Skeletal muscle tissue (tissue), 4 donors: ENCODE results near the gene PLPP2. TPM values are rescaled to one million over a fixed set of nuclear protein-coding genes. Genes with fewer than 3 reads are reported as not detected.

Experiments
- H3K27ac ChIP-seq: one replicate; pipeline ENCODE4 v1.7.0; 2013; ENCODE audit warnings: mild to moderate bottlenecking, low read depth, low read length, inconsistent platforms
- H3K27me3 ChIP-seq, 3 donors: one replicate each; pipeline ENCODE4 v1.7.0; 2013; ENCODE audit warnings: low read length in 3 of 3; ENCODE audit not compliant: control insufficient read depth in 3 of 3, insufficient read depth in 3 of 3
- H3K36me3 ChIP-seq, 3 donors: one replicate each; pipeline ENCODE4 v1.7.0; 2013; ENCODE audit warnings: low read length in 3 of 3; ENCODE audit not compliant: control insufficient read depth in 3 of 3, insufficient read depth in 3 of 3
- H3K4me1 ChIP-seq, 3 donors: one replicate each; pipeline ENCODE4 v1.7.0; 2013; ENCODE audit warnings: low read length in 3 of 3, mild to moderate bottlenecking in 3 of 3; ENCODE audit not compliant: control insufficient read depth in 3 of 3, insufficient read depth in 3 of 3
- H3K4me3 ChIP-seq, 3 donors: one replicate each; pipeline ENCODE4 v1.7.0; 2013; ENCODE audit warnings: low read length in 3 of 3
- H3K9ac ChIP-seq, 3 donors: one replicate each; pipeline ENCODE4 v1.7.0; 2013; ENCODE audit warnings: low read length in 3 of 3, mild to moderate bottlenecking in 3 of 3, moderate library complexity in 2 of 3, low read depth in 1 of 3
- H3K9me3 ChIP-seq, 3 donors: one replicate each; pipeline ENCODE4 v1.7.0; 2013; ENCODE audit warnings: low read length in 3 of 3; ENCODE audit not compliant: control insufficient read depth in 3 of 3
- total RNA-seq: library from RNA; depleted of rRNA; stranded (reverse); fragments of >200 nt; gene quantifications from one replicate; pipeline ENCODE4 v1.2.3, GENCODE V29; 2014
- donor health status: Osteomylitis.

PLPP2 gene
- total RNA-seq, 1 donor from 2014 or later = 1.0 TPM

DNA sequence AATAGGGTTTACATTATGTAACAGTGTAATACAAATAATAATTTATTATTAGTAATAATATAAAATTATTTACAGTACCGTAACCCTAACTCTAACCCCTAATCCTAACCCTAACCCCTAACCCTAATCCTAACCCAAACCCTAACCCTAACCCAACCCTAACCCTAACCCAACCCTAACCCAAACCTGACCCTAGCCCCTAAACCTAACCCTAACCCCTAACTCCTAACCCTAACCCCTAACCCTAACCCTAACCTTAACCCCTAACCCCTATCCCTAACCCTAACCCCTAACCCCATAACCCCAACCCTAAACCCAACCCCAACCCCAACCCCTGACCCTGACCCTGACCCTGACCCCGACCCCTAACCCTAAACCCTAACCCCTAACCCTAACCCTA lies 45.7 kb downstream of the PLPP2 start:
- H3K9ac ChIP-seq = no peak overlapping the region
- H3K4me1 ChIP-seq = no peaks in the 10 kb centered on the region
- H3K9me3 ChIP-seq = no peaks in the 10 kb centered on the region
- no peaks in the 10 kb centered on the region for H3K36me3 ChIP-seq
- H3K27ac ChIP-seq = no peak overlapping the region
- H3K4me3 ChIP-seq = no peak overlapping the region
- H3K27me3 ChIP-seq = no peaks in the 10 kb centered on the region

Other genes starting within 250 kb of the PLPP2 start
- gene OR4F17, start 184.3 kb downstream of the PLPP2 start, total RNA-seq = not detected
- 3.7 TPM for gene MIER2, start 53.4 kb upstream of the PLPP2 start, total RNA-seq
- 0.52 TPM for gene C2CD4C, start 117.7 kb upstream of the PLPP2 start, total RNA-seq
- gene SHC2, start 169.6 kb upstream of the PLPP2 start, total RNA-seq = 7.8 TPM
- gene MADCAM1, start 205.1 kb upstream of the PLPP2 start, total RNA-seq = 2.6 TPM
- 24.5 TPM for gene TPGS1, start 216.1 kb upstream of the PLPP2 start, total RNA-seq
- gene CDC34, start 240.4 kb upstream of the PLPP2 start, total RNA-seq = 73.1 TPM